Activated naive CD8-positive, alpha-beta T cell treated with anti-CD3 and anti-CD28 coated beads, Interleukin-2, amount 50 U/mL, for 16 hours (primary cell): ENCODE results near the gene CHRNA3.

ENCODE experiments used
- DNase-seq: peaks from one replicate; pipeline ENCODE4 v3.0.0-alpha.2; 2020; ENCODE audit warnings: low read depth, low spot score

Gene CHRNA3

DNA sequence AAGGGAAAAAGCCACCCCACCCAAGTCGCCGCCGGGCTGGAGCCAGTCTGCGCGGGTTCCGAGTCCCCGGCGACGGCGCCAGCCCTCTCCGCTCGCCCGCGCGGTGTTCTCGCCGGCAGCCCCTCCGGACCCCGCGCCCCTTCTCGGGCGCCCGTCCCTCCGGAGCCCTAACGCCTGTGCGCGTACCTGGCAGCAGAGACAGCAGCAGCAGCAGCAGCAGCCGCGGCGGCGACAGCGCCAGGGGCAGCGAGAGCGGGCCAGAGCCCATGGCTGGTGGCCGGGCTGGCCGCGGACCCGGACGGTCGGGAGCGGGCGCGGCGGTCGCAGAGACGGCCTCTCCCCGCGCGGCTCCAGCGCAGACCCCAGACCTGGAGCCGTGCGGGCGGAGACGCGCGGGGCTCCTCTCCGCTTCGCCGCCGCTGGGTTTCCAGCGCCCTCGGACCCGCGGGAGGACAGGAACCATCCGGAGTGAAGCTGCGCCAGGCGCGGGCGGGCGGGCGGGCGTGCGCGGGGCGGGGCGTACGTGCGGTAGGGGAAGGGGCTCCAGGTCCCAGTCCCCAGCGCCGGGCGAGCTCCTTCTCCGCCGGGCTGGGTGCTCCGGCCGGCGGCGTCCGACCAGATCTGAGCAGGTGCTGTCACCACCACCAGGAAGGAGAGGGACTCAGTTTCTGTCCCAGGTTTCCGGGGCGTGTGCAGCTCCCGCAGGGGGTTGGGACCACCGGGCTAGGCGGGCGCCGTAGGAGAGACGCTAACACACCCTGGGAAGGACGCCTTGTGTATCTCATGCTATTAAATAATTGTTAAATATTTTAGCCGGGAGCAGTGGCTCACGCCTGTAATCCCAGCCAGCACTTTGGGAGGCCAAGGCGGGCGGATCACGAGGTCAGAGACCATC is at the start of gene CHRNA3:
CHRNA3 (minus strand) TSS at position 470 of the 895 bp plus-strand sequence; CDS start at position 268, 202 bp downstream.
- DNase-seq: no peak

DNA sequence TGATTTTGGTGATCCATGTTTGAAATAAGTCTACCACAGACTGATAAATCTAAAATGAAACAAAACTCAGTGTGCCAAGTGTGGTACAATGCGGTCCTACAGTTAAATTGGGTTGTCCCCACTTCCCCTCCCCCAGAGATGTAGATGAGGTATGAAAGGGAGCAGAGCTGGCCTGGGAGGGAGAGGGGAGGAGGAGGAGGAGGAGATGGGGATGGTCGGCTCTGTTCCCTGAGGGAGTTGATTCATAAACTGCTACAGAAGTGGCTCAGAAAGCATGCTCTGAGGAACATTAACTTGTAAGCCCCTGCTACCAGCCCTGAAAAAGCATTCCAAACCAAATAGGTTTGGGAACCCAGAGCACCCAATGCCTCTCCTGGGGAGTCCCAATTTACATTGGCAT is 48.2 kb upstream of the CHRNA3 start:
- no peak for DNase-seq

DNA sequence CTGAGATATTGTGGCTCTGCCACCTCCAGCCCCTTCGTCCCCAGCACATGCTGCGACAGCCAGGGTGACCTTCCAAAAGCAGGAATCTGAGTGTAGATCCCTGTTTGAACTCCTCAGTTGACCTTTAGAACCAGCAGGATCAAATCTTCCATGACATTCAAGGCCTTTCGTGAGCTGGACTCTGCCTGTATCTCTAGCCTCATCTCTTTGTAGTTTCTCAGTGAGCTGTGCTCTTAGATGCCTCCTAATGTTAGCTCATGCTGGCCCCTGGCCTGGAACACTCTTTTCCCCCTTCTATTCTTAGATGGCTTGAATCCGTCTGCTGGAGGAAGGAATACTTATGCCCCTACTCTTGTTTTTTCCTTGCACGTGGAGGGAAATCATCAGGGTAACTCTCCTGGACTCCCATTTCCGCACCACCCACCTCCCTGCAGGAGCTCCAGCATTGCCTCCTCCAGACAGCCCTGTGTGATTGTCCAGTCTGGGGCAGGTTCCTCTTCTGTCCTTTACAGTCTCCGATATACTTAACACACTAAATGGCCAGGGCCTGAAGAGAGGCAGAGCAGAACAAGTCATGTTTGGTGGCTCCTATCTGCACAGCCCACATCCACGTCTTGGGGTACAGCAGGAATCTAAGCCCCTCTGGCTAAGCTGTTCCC is 46.9 kb upstream of the CHRNA3 start:
- DNase-seq: no peak

DNA sequence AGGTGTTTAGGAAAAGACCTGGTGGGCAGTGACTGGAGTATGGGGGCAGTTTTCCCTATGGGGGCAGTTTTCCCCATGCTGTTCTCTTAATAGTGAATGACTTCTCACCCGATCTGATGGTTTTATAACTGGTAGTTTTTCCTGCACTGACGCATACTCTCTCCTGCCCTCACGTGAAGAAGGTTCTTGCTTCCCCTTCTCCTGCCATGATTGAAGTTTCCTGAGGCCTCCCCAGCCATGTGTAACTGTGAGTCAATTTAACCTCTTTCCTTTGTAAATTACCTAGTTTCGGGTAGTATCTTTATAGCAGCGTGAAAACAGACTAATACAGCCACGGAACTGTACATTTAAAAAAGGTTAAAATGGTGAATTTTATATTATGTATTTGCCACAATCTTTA is 45.2 kb upstream of the CHRNA3 start:
- DNase-seq: no peak

DNA sequence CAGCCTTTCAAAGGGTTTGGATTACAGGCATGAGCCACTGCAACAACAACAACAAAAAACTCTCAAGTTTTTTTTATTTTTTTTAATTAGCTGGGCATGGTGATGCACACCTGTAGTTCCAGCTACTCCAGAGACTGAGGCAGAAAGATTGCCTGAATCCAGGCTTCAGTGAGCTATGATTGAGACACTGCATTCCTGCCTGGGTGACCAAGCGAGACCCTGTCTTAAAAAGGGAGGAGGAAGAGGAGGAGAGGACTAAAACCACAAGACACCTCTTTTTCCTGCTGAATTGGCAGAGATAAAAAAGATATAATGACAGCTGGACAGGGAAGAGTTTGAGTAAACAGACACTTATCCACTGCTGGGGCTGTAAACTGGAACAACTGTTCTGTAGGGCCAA is 42.9 kb upstream of the CHRNA3 start:
- no peak for DNase-seq

DNA sequence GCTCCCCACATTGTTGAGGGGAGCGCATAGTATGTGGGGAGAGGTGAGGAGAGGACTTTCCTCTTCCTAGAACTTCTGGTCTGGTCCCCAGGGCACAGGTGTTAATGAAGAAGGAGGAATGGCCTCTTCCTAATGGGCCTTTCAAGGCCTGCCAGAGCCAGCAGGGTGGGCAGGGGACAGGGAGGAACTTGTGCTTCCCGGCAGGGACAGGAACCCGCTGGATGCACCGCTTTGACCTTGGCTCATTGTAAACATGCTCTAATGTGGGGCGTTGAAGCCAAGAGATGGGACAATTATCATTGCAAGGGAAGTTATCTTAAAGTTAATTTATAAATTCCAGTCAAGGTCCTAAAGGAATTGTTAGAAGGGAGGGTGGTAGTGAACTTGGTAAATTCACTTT is 41.2 kb upstream of the CHRNA3 start:
- DNase-seq: no peak

DNA sequence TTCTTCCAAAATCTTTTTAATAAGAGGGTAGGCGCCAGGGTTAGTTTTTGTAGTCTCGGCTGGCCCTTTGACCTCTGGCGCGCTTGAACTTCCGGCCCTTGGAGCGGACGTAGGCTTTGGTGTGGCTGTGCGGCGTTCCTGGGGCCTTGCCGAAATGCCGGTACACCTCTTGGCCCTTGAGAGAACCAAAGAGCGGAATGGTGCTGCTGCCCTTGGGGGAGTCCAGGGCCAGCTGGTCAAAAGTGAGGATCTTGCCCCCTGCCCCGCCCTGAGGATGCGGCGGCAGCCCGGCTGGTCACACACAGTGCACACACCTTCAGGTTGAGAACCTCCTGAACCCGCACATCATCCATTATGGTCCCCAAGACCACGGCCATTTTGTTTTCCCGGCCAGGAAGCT is 40.2 kb upstream of the CHRNA3 start:
- no peak for DNase-seq

DNA sequence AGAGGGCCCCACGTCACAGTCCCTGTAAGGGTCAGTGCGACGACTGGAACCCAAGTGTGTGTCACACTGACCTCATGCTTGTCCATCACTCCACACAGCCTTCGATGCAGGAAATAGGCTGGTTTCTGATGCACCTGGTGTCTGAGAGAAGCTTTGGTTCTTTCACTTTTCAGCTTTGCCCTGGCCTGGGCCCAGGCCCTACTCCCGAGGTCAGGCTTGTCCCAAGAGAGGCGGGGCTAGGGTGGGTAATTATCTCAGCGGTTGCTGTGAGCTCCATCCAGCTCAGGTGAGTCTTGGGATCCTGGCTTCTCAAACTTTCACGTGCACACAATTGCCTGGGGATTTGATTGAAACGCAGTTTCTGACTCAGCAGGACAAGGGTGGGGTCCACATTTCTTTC is 39.8 kb upstream of the CHRNA3 start:
- DNase-seq: no peak

DNA sequence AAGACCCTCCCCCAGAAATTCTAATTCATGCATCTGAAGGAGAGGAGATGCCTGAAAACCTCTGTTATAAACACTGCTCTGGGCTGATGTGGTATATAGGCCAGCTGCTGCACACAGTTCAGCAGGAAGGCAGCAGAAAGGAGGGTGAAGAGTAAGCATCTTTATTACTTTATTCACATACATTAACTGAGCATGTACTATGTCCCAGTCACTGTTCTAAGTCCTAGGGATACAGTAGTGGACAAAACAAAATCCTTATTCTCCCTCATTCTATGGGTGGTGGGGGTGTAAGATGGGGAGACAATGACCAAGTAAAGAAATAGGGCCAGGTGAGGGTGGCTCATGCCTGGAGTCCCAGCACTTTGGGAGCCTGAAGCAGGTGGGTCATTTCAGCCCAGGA is 38.0 kb upstream of the CHRNA3 start:
- DNase-seq: no peak

DNA sequence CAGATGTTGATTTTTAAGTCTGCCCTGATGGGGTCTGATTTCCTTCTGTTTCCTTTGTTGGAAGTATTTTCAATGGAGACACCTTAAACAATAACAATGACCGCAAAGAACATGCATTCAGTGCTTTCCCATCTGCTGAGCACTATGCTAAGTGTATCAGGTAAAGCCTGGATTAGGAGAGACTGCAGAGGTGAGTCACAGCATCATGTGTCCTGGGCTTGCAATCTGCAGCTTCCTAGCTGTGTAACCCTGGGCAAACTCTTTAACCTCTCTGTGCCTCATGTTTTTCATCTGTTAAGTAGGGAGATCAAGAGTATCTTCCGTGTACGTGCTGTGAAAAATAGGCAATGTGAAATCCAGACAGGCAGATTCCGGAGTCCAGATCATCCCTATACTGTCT is 33.5 kb upstream of the CHRNA3 start:
- DNase-seq: no peak

DNA sequence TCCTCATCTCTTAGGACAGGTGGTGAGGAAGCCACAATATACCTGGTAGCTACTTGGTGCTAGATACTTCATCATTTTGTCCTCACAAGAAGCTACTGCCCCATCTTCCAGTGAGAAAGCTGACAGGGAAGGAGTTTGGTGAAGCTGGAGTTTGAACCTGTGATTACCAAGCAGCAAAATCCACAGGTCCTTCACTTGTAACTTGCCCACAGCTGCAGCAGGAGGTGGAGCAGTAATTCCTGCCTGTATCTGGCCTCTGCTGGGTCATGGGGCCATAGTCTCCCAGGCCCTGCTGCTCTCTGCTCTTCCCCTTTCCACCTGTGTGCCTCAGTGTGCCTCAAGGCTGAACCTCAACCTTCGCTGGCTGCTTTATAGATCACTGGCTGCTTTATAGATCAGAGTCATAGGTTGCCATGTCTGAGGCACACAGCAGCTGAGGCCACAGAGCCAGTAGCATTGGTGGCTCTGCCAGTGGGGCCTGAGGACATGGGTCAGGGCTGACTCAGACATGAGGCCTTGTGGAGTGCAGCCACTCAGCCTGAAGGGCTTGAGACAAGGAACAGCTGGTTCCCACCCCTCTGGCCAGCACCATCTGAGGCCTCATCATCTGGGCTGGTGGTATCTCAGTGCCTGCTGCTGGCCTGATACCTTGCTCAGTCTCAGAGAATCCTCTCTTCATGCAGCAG is 31.3 kb upstream of the CHRNA3 start:
- no peak for DNase-seq

DNA sequence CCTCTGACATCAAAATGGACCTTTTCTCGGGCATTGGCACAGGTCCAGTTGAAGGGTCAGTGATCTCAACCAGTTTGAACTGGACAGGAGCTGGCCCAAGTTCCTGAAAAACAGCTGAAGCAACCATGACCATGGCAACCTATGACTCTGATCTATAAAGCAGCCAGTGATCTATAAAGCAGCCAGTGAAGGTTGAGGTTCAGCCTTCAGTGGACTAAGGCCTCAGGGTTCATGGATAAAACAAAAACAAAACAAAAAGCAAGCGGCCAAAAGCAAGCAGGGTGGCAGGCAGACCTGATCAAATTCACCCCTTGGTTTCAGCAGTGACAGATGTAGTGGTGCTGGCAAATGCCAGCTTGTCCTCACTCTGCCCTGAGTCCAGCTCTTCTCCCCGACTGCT is 30.2 kb upstream of the CHRNA3 start:
- DNase-seq: no peak

DNA sequence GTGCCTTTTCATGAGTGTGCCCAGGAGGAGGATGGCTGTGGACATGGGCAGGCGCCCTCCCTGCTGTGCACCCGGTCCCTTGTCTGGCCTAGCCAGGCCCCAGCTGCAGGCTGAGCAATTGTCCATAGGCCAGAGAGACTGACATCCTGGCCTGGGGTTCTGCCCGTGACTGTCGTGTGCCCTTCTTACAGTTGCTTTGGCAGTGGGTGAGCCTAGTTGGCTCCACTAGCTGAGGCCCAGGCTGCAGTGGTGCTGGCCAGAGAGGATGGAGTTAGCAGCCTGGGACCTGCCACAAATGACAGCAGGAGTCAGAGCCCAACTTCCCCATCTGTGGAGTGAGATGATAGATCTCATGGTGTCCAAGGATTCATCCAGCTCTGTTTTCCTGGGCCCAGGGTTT is 29.2 kb upstream of the CHRNA3 start:
- no peak for DNase-seq

DNA sequence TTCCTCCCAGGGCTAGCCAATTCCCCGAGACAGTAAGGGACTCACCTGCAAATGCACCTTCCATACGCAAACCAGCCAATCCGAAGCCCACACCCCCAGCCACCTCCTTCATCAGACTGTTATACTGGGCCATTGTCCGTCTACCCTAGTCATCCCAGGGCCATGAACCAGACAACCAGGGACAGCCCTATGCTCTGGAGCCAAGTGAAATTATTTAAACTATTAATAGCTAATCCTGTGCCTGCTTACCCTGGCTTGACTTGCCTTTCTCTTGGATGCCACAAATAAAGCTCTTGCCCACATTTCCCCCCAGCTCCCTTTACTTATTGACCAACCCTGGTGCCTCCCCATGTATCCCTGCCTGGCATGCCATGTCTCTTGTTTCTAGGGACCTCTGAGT is 24.2 kb upstream of the CHRNA3 start:
- DNase-seq: no peak

DNA sequence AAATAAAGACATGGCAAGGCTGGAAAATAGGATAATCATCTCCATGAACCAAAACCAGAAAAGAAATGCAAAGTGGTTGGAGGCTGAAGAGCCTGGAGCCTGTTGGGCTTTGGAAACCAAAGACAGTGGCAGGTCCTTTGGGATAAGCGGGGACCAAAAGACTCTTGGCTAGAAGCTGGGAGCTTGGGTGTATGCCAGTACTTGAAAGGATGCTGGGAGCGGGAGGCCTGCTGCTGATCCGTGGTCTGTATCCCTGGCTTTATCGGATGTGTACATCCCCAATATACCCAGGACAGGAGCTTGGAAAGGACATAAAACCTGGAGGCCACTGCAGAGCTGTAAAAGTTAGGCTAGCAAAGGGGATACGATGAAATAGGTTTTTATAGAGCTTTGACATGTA is 21.5 kb upstream of the CHRNA3 start:
- no peak for DNase-seq

DNA sequence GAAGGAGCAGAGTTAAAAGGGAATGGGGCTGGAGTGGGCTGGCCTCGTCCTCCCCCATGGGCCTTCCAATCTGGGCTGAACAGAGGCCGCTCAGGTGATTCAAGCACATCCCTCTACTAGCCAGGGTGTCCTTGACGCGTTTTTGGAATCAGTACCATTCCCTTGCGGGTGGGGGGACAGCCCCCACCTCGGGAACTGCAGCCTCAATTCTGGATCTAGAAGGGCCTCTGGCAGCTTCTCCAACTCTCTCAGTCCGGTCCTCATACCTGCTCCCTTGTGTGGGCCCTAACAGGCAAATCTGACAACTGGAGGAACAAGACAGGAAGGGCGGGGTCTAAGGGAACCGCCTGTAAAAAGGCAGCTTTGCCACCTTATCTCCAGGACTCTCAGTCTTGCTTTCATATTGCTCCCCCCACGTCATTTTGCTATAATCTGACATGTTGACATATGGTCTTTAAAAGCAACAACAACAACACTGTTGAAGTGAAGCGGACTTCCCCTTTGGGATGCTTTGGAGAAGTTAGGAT is 21.0 kb upstream of the CHRNA3 start:
- DNase-seq: no peak

DNA sequence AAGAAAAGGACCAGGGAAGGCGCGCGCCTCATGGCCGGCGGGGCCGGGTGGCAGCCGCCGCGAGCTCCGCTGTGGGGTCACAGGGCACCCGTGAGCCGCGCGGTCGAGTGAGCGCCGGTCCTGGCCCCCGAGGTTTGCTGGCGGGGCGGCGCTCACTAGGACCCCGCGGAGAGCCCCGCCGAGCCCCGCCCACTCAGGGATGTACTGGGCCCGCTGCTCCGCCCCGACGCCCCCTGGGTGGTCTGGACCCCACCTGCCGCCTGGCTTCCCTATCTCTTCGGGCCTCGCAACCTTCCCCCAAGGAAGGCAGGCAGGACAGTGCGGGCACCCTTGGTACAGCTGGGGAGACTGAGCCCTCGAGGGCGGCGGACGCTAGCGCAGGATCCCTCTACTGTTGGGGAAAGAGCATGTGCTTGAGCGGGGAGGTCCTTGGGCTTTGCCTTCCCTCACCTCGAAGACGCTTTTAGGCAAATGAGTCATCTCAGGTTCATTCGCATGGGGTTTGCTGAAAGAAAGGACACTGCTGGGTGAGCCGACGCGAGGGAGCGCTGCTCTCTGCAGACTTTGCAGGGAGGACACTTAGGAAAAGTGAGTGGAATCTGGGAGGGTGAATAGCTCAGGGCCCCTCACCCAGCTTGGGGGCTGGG is 20.4 kb upstream of the CHRNA3 start, which contains the start of gene CHRNB4:
CHRNB4 (minus strand) TSS at position 109 of the 647 bp plus-strand sequence; CDS start at position 32, 77 bp downstream.
- no peak for DNase-seq

DNA sequence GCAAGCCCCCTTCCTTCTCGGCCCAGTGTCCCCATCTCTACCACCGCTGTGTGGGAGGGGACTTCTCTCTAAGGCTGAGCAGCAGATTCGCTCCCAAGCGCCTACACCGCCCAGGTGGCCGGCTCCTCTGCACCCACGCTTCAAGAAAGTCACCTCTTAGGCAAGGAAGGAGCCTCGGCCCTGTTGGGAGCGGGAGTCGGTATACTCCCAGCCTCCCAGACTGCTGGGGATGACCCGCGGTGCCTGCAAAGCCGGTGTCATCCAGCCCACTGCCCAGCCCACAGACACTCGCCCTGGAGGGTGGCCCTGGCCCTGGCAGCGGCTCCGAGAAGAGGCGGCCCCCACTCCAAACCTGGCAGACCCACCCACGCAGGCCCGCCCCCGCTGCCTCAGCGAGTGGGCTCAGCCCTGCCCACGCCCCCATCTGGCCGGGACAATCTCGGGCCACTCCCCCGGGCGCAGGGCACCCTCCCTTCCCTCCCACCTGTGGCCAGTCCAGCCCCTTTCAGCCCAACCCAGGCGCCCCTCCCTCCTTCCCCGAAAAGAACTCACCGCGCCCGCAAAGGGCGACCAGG is 19.8 kb upstream of the CHRNA3 start:
- DNase-seq: no peak

DNA sequence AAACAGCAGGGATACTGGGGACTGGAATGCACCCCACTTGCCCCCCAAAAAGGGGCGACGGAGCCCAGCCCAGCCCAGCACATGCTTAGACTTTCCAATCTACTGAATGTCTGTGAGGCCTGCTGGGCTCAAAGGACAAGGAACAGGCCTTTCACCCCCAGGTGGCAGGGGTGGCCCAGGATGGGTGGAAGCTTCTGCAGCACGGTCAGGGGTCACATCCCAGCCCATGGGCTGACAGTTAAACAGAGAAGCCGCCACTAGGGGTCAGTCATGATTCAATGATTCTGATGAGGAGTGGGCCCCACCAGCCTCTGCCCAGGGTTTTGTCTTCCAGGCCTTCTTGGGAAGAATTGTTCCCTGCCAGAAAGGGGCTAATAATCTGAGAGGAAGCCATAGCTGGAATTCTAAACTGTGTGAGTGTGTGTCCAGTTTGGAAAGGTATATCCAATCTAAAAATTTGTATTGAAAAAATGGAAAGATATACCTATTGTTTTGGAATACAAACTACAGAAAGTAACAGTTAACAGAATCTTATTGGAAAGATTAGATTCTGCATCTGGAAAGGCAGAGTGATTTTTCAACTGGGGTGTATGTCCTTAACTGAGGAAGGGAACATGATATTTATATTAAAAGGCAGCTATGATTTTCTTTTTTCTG is 18.0 kb upstream of the CHRNA3 start:
- peak; percentile 21 for DNase-seq

DNA sequence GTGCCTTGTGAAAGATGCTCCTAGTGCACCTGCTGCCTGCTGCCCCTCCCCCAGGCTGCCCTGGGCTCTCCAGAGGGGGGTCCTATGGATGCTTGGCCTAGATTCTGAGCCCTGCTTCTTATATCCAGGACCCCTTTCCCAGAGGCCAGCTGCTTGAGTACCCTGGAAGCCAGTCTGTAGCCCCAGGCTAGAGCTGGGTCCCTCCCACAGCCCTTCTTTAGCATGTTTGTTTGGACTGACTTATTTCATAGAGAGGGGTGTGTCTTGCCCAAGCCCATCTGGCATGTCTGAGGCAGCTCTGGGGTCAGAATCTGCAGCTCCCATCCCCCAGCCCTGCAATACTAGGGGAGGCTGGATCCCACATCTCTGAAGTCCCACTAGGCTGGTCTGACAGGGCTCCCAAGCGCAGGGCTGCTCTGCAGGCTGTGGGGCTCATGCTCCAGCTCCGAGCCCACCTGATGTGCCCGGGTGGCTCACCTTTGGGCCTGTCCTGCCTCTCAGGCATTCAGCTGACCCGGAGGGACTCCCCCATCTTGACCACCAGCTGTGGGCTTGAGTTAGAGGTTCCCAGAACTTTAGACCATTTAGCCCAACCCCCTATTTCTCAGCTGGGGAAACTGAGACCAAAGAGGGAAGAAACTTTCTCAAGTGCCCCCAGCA is 17.1 kb upstream of the CHRNA3 start:
- DNase-seq: no peak
